ENCODE results near the gene FXYD6.

The FXYD6 gene

GRCh38 chr11:117910525-117910924 lies 34.1 kb upstream of the FXYD6 start:
- no peak for DNase-seq

- DNase-seq: no peak
Measured at GRCh38 chr11:117909611-117910382, 33.3 kb upstream of the FXYD6 start.

GRCh38 chr11:117908959-117909610 lies 32.6 kb upstream of the FXYD6 start:
- DNase-seq: no peak

- DNase-seq: no peak
Measured at GRCh38 chr11:117908109-117908895, 31.8 kb upstream of the FXYD6 start.

- peak; percentile 56 to 64 for DNase-seq
Measured at GRCh38 chr11:117907276-117908108, 31.0 kb upstream of the FXYD6 start.

- DNase-seq: no peak
Measured at GRCh38 chr11:117906710-117907109, 30.3 kb upstream of the FXYD6 start.

- DNase-seq: no peak
Measured at GRCh38 chr11:117906126-117906525, 29.7 kb upstream of the FXYD6 start.

GRCh38 chr11:117905524-117905923 lies 29.1 kb upstream of the FXYD6 start:
- no peak for DNase-seq

- no peak for DNase-seq
Measured at GRCh38 chr11:117903505-117904382, 27.3 kb upstream of the FXYD6 start.

- DNase-seq: no peak
Measured at GRCh38 chr11:117902001-117902845, 25.8 kb upstream of the FXYD6 start.

- no peak for DNase-seq
Measured at GRCh38 chr11:117901601-117902000, 25.1 kb upstream of the FXYD6 start.

- DNase-seq: no peak
Measured at GRCh38 chr11:117900720-117901440, 24.4 kb upstream of the FXYD6 start.

GRCh38 chr11:117900121-117900648 lies 23.7 kb upstream of the FXYD6 start:
- DNase-seq: no peak

GRCh38 chr11:117898059-117898458 lies 21.6 kb upstream of the FXYD6 start:
- DNase-seq: no peak

- no peak for DNase-seq
Measured at GRCh38 chr11:117892651-117893050, 16.2 kb upstream of the FXYD6 start.

GRCh38 chr11:117891362-117891761 lies 14.9 kb upstream of the FXYD6 start:
- DNase-seq: no peak

GRCh38 chr11:117888139-117888566 lies 11.7 kb upstream of the FXYD6 start:
- DNase-seq: no peak

GRCh38 chr11:117887431-117888138 lies 11.1 kb upstream of the FXYD6 start:
- no peak for DNase-seq

- no peak for DNase-seq
Measured at GRCh38 chr11:117885777-117886176, 9.3 kb upstream of the FXYD6 start.
